Measurements from ENCODE around the gene RAB26. TPM values are rescaled to one million over a fixed set of nuclear protein-coding genes. Genes with fewer than 3 reads are reported as not detected.
"Not testable (repeated sequence)": the region's sequence is repeated elsewhere in the genome, so short reads cannot be mapped to it uniquely, and the experiment has no call there.

Gene RAB26
- total and polyA plus RNA-seq, 2 experiments from 2014 or later: 4.1 to 8.7 TPM

GRCh38 chr16:2129251-2129650, 19.2 kb upstream of the RAB26 start:
- H2AFZ ChIP-seq; H3K36me3 Mint-ChIP-seq (ENCODE audit: low read depth); ATAC-seq; H3K4me2 ChIP-seq; H3K27me3 Mint-ChIP-seq (ENCODE audit: insufficient read depth, low read depth, poor library complexity); H3K4me1 ChIP-seq (ENCODE audit: insufficient read depth); H3K27ac ChIP-seq (ENCODE audit: low read depth); H3K27me3 ChIP-seq (ENCODE audit: insufficient read depth); H4K20me1 ChIP-seq (replicated peaks; ENCODE audit: insufficient read depth); DNase-seq (ENCODE audit: low spot score); H3K4me3 ChIP-seq; H3K36me3 ChIP-seq (ENCODE audit: insufficient read depth); H3K4me3 Mint-ChIP-seq; H3K9me2 ChIP-seq (ENCODE audit: insufficient read depth); H3F3A ChIP-seq (replicated peaks; ENCODE audit: low read depth); H3K27ac Mint-ChIP-seq; H3K9me3 Mint-ChIP-seq: not testable (repeated sequence)
- peaks cover 24% of the 10 kb centered on the region for H3K4me1 Mint-ChIP-seq
- H3K79me2 ChIP-seq (replicated peaks; ENCODE audit: insufficient read depth): peaks cover 20% of the 10 kb centered on the region

DNA sequence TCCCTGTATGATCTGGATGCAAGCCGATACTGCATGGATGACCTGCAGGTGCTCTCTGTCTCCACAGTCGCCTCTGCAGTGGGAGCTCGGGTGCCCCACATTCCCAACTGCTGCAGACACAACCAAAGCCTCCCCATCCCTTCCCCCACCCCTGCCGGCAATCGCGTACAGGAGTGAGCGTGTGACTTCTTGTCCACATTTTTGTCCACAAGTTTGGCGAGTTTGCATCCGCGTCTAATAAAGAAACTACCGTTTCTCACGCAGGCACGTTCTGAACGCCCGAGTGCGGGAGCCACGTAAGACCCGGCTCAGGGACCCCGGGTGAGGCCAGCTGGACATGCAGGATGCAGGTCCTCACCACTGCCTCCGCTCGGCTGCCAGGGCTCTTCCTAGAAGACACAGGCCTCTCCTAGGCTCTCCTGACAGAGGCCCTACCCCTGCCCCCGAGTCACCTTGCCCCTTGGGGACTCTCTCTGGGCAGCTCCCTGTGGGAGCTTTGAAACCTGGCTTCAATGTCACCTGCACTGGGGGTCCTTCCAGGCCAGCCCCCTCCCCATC, 18.5 kb upstream of the RAB26 start:
- H3K27ac ChIP-seq (ENCODE audit: low read depth); H3K27me3 ChIP-seq (ENCODE audit: insufficient read depth); H3K36me3 Mint-ChIP-seq (ENCODE audit: low read depth); H3K9me2 ChIP-seq (ENCODE audit: insufficient read depth); H3K36me3 ChIP-seq (ENCODE audit: insufficient read depth); H3F3A ChIP-seq (replicated peaks; ENCODE audit: low read depth); H3K27me3 Mint-ChIP-seq (ENCODE audit: insufficient read depth, low read depth, poor library complexity); H3K4me1 ChIP-seq (ENCODE audit: insufficient read depth); DNase-seq (ENCODE audit: low spot score); H3K9me3 Mint-ChIP-seq; H3K4me3 ChIP-seq; H3K27ac Mint-ChIP-seq; H2AFZ ChIP-seq; H4K20me1 ChIP-seq (replicated peaks; ENCODE audit: insufficient read depth); ATAC-seq; H3K4me2 ChIP-seq; H3K4me3 Mint-ChIP-seq: not testable (repeated sequence)
- peaks cover 22% of the 10 kb centered on the region for H3K4me1 Mint-ChIP-seq
- H3K79me2 ChIP-seq (replicated peaks; ENCODE audit: insufficient read depth): peaks cover 20% of the 10 kb centered on the region

DNA sequence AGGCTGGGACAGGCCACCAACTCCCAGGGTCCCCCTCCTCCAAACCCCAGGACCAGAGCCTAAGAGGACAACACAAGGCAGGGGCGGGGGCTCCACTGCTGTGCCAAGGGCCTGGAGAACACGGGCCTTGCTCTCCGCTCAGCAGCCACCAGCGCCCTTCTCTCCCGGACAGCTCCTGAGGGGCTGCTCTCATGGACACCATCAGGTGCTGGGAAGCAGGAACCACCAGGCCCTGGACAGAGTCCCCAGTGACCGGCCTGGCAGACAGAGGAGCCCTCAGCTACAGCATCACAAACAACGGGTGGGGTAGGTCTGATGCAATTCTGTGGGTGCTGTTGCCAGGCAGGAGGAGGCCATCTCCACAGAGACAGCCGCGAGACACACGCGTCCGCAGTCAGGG, 14.6 kb upstream of the RAB26 start:
- H3K4me2 ChIP-seq; H3K4me1 Mint-ChIP-seq; H3K4me3 Mint-ChIP-seq; H3K9me3 Mint-ChIP-seq; H3K36me3 ChIP-seq (ENCODE audit: insufficient read depth); H3K27ac Mint-ChIP-seq; H3K4me1 ChIP-seq (ENCODE audit: insufficient read depth); H3K79me2 ChIP-seq (replicated peaks; ENCODE audit: insufficient read depth); H3K36me3 Mint-ChIP-seq (ENCODE audit: low read depth); H3K4me3 ChIP-seq; H3K9me2 ChIP-seq (ENCODE audit: insufficient read depth); H4K20me1 ChIP-seq (replicated peaks; ENCODE audit: insufficient read depth); H3F3A ChIP-seq (replicated peaks; ENCODE audit: low read depth); DNase-seq (ENCODE audit: low spot score); H2AFZ ChIP-seq; ATAC-seq; H3K27me3 ChIP-seq (ENCODE audit: insufficient read depth); H3K27ac ChIP-seq (ENCODE audit: low read depth): not testable (repeated sequence)
- H3K27me3 Mint-ChIP-seq (ENCODE audit: insufficient read depth, low read depth, poor library complexity): peaks cover 11% of the 10 kb centered on the region

GRCh38 chr16:2135071-2135470, 13.4 kb upstream of the RAB26 start:
- not testable (repeated sequence) for H3K27ac ChIP-seq (ENCODE audit: low read depth); H3K27ac Mint-ChIP-seq; H3K79me2 ChIP-seq (replicated peaks; ENCODE audit: insufficient read depth); ATAC-seq; H3K36me3 ChIP-seq (ENCODE audit: insufficient read depth); H3K9me3 Mint-ChIP-seq; H4K20me1 ChIP-seq (replicated peaks; ENCODE audit: insufficient read depth); H3K4me1 Mint-ChIP-seq; H3F3A ChIP-seq (replicated peaks; ENCODE audit: low read depth); H3K36me3 Mint-ChIP-seq (ENCODE audit: low read depth); H3K9me2 ChIP-seq (ENCODE audit: insufficient read depth); H2AFZ ChIP-seq; H3K27me3 ChIP-seq (ENCODE audit: insufficient read depth); DNase-seq (ENCODE audit: low spot score); H3K4me1 ChIP-seq (ENCODE audit: insufficient read depth)
- peak overlapping the region; percentile 70 for H3K4me3 Mint-ChIP-seq
- Histone ChIP-seq H3K4me2 (peak overlapping the region; percentile 69), H3K4me3 (peak overlapping the region; percentile 55)
- peaks cover 11% of the 10 kb centered on the region for H3K27me3 Mint-ChIP-seq (ENCODE audit: insufficient read depth, low read depth, poor library complexity)

Measured in GM23338 (cell line).